WTC11 (cell line): ENCODE data around the gene ATAD3C. TPM values are rescaled to one million over a fixed set of nuclear protein-coding genes. Genes with fewer than 3 reads are reported as not detected.
A peak's percentile ranks its signal among the peaks of the same experiment; 100 is the strongest.

Source experiments
- ATAC-seq: fragments of 200-7000 bp; cut with Tn5 transposase; 2 replicates; pipeline ENCODE4 v1.10.0; 2021; ENCODE audit warnings: mild to moderate bottlenecking, moderate library complexity
- CTCF ChIA-PET: fragments of 300-600 bp; sonication (Branson Sonifier 250); formaldehyde crosslinking; loops from one replicate; lab custom pipeline; 2021; ENCODE audit warnings: antibody characterized with exemption; lab: Charles Lee
- POLR2A ChIA-PET: fragments of 350-600 bp; sonication (Branson Sonifier 250); formaldehyde crosslinking; loops from one replicate; lab custom pipeline; 2021; ENCODE audit warnings: antibody characterized with exemption; lab: Charles Lee
- DNase-seq: peaks from one replicate; pipeline ENCODE4 v3.0.0; 2021; ENCODE audit warnings: low spot score
- H3K27ac Mint-ChIP-seq: 2 replicates; pipeline ENCODE4 v1.8.0; 2021; ENCODE audit warnings: mixed read lengths
- H3K27me3 Mint-ChIP-seq: 2 replicates; pipeline ENCODE4 v1.8.0; 2021; ENCODE audit warnings: low read depth, mild to moderate bottlenecking, moderate library complexity, mixed read lengths
- H3K36me3 Mint-ChIP-seq: 2 replicates; pipeline ENCODE4 v1.8.0; 2021; ENCODE audit warnings: mixed read lengths
- H3K4me1 Mint-ChIP-seq: 2 replicates; pipeline ENCODE4 v1.8.0; 2022; ENCODE audit warnings: mixed read lengths
- H3K4me3 Mint-ChIP-seq: 2 replicates; pipeline ENCODE4 v1.8.0; 2021; ENCODE audit warnings: mild to moderate bottlenecking, moderate library complexity, mixed read lengths
- H3K9me3 Mint-ChIP-seq: 2 replicates; pipeline ENCODE4 v1.8.0; 2021; ENCODE audit warnings: mixed read lengths
- E2F5 ChIP-seq: sonication (generic); formaldehyde crosslinking; IDR thresholded peaks from 2 replicates; pipeline ENCODE4 v1.8.1; 2022; ENCODE audit warnings: mild to moderate bottlenecking, moderate library complexity, missing genetic modification reagents
- FOXP1 ChIP-seq: sonication (generic); formaldehyde crosslinking; IDR thresholded peaks from 2 replicates; pipeline ENCODE4 v1.8.0; 2022; ENCODE audit warnings: missing genetic modification reagents, mild to moderate bottlenecking, moderate library complexity, borderline replicate concordance
- FOXP4 ChIP-seq: sonication (generic); formaldehyde crosslinking; IDR thresholded peaks from 2 replicates; pipeline ENCODE4 v1.8.0; 2022; ENCODE audit warnings: mild to moderate bottlenecking, missing genetic modification reagents
- HMGXB4 ChIP-seq: sonication (generic); formaldehyde crosslinking; IDR thresholded peaks from 2 replicates; pipeline ENCODE4 v1.8.1; 2023; ENCODE audit warnings: mild to moderate bottlenecking, moderate library complexity, missing genetic modification reagents
- NR3C1 ChIP-seq: sonication (generic); formaldehyde crosslinking; conservative IDR thresholded peaks from 2 replicates; pipeline ENCODE4 v1.8.1; 2023; ENCODE audit warnings: low read depth, mild to moderate bottlenecking, missing genetic modification reagents
- PRDM15 ChIP-seq: sonication (generic); formaldehyde crosslinking; IDR thresholded peaks from 2 replicates; pipeline ENCODE4 v1.8.0; 2022; ENCODE audit warnings: missing genetic modification reagents
- PREB ChIP-seq: sonication (generic); formaldehyde crosslinking; IDR thresholded peaks from 2 replicates; pipeline ENCODE4 v1.8.1; 2022; ENCODE audit warnings: mild to moderate bottlenecking, missing genetic modification reagents, moderate library complexity, borderline replicate concordance
- RELA ChIP-seq: sonication (generic); formaldehyde crosslinking; IDR thresholded peaks from 2 replicates; pipeline ENCODE4 v1.8.1; 2022; ENCODE audit warnings: missing genetic modification reagents, mild to moderate bottlenecking, borderline replicate concordance
- SMAD3 ChIP-seq: sonication (generic); formaldehyde crosslinking; IDR thresholded peaks from 2 replicates; pipeline ENCODE4 v1.8.0; 2022; ENCODE audit warnings: missing genetic modification reagents, mild to moderate bottlenecking, borderline replicate concordance
- SOX15 ChIP-seq: fragments of 250-450 bp; sonication (Bioruptor Pico); IDR thresholded peaks from 2 replicates; pipeline ENCODE4 v1.9.0; 2021; ENCODE audit warnings: mild to moderate bottlenecking
- SP1 ChIP-seq: sonication (generic); formaldehyde crosslinking; conservative IDR thresholded peaks from 2 replicates; pipeline ENCODE4 v1.8.1; 2022; ENCODE audit warnings: missing genetic modification reagents
- ZBTB43 ChIP-seq: sonication (generic); formaldehyde crosslinking; IDR thresholded peaks from 2 replicates; pipeline ENCODE4 v1.8.1; 2023; ENCODE audit warnings: mild to moderate bottlenecking, missing genetic modification reagents
- ZNF232 ChIP-seq: sonication (generic); formaldehyde crosslinking; IDR thresholded peaks from 2 replicates; pipeline ENCODE4 v1.8.0; 2022; ENCODE audit warnings: mild to moderate bottlenecking, missing genetic modification reagents
- ZNF416 ChIP-seq: fragments of 250-450 bp; sonication (Bioruptor Pico); IDR thresholded peaks from 2 replicates; pipeline ENCODE4 v1.9.0; 2021; ENCODE audit warnings: mild to moderate bottlenecking, inconsistent platforms
- ZNF671 ChIP-seq: fragments of 250-450 bp; sonication (Bioruptor Pico); IDR thresholded peaks from 2 replicates; pipeline ENCODE4 v1.8.0; 2021; ENCODE audit warnings: mild to moderate bottlenecking
- total RNA-seq: library from RNA; stranded (reverse); gene quantifications from 3 replicates; pipeline ENCODE4 v1.2.3, GENCODE V29; 2021

The ATAD3C gene
- total RNA-seq, 1 experiment from 2014 or later = 0.61 TPM

- TF ChIP-seq FOXP1 (CRISPR knock-in tag) (no peak), SP1 (no peak), HMGXB4 (CRISPR knock-in tag) (no peak), NR3C1 (CRISPR knock-in tag) (no peak), RELA (CRISPR knock-in tag) (peak; percentile 56; the same call in 1 of the 2 replicates), ZNF671 (CRISPR knock-in tag) (no peak), ZNF232 (CRISPR knock-in tag) (0 out of 2 replicates have a peak, but pooled peaks have one; percentile 16), PRDM15 (CRISPR knock-in tag) (no peak), FOXP4 (no peak), SOX15 (no peak), PREB (no peak), ZBTB43 (no peak), ZNF416 (CRISPR knock-in tag) (0 out of 2 replicates have a peak, but pooled peaks have one; percentile 24)
- TF ChIP-seq, all 79 proteins: peak for 7
Observed at GRCh38 chr1:1400576-1401456, 48.7 kb upstream of the ATAD3C start (continued).

GRCh38 chr1:1401457-1402010 lies 48.0 kb upstream of the ATAD3C start:
- Mint-ChIP-seq H3K4me1 (peaks cover 40% of the 10 kb centered on the region), H3K4me3 (peak overlapping the region; percentile 85), H3K27ac (peak overlapping the region; percentile 97), H3K36me3 (peaks cover 63% of the 10 kb centered on the region), H3K27me3 (no peaks in the 10 kb centered on the region), H3K9me3 (no peaks in the 10 kb centered on the region)
- DNase-seq (no peak), ATAC-seq (no peak)
- ChIA-PET CTCF (interaction anchor here (0.6 to 1.8 kb wide), 16 partner anchors 10 to 507 kb away, joined by 3 to 12 read pairs (median 5); partner anchors contain the start of genes ANKRD65 and VWA1), POLR2A (interaction anchor here (1.2 to 1.8 kb wide), 2 partner anchors 24 to 29 kb away, joined by 3 to 5 read pairs; a partner anchor contains a TSS)
- TF ChIP-seq SMAD3 (CRISPR knock-in tag) (0 out of 2 replicates have a peak, but pooled peaks have one; percentile 22), HMGXB4 (CRISPR knock-in tag) (0 out of 2 replicates have a peak, but pooled peaks have one; percentile 11), E2F5 (CRISPR knock-in tag) (no peak)
